GM19463 (cell line): ENCODE measurements around the gene TUBGCP3.

Source experiments
- ATAC-seq: cut with Tn5 transposase; IDR thresholded peaks from one replicate; pipeline ENCODE4 v1.9.1; 2021; ENCODE audit warnings: mild to moderate bottlenecking, moderate library complexity; ENCODE audit not compliant: unreplicated experiment

TUBGCP3 gene

GRCh38 chr13:112617754-112618375 lies 29.9 kb upstream of the TUBGCP3 start:
- ATAC-seq = no peak

GRCh38 chr13:112616586-112617362 lies 28.8 kb upstream of the TUBGCP3 start:
- ATAC-seq = peak; percentile 66

- no peak for ATAC-seq
Observed at GRCh38 chr13:112615391-112615790, 27.4 kb upstream of the TUBGCP3 start.

- no peak for ATAC-seq
Observed at GRCh38 chr13:112614835-112615234, 26.9 kb upstream of the TUBGCP3 start.

- no peak for ATAC-seq
Observed at GRCh38 chr13:112608212-112608611, 20.3 kb upstream of the TUBGCP3 start.

- peak; percentile 100 for ATAC-seq
Observed at GRCh38 chr13:112606109-112607001, 18.4 kb upstream of the TUBGCP3 start.

- ATAC-seq = no peak
Observed at GRCh38 chr13:112605531-112605990, 17.6 kb upstream of the TUBGCP3 start.

- ATAC-seq = no peak
Observed at GRCh38 chr13:112603641-112604225, 15.8 kb upstream of the TUBGCP3 start.

GRCh38 chr13:112602189-112602588 lies 14.2 kb upstream of the TUBGCP3 start:
- ATAC-seq = no peak

- no peak for ATAC-seq
Observed at GRCh38 chr13:112601371-112601770, 13.4 kb upstream of the TUBGCP3 start.

- no peak for ATAC-seq
Observed at GRCh38 chr13:112596235-112596634, 8.3 kb upstream of the TUBGCP3 start.

GRCh38 chr13:112592647-112593046 lies 4.7 kb upstream of the TUBGCP3 start:
- no peak for ATAC-seq

GRCh38 chr13:112592181-112592580 lies 4.2 kb upstream of the TUBGCP3 start:
- ATAC-seq = no peak

- ATAC-seq = no peak
Observed at GRCh38 chr13:112588490-112589297, 741 bp upstream of the TUBGCP3 start.

- peak; percentile 53 for ATAC-seq
Observed at GRCh38 chr13:112587212-112587763, 665 bp downstream of the TUBGCP3 start.

- ATAC-seq = no peak
Observed at GRCh38 chr13:112586334-112586960, 1.5 kb downstream of the TUBGCP3 start.

- peak; percentile 25 for ATAC-seq
Observed at GRCh38 chr13:112583592-112584277, 4.2 kb downstream of the TUBGCP3 start.

GRCh38 chr13:112582263-112582662 lies 5.7 kb downstream of the TUBGCP3 start:
- no peak for ATAC-seq

- no peak for ATAC-seq
Observed at GRCh38 chr13:112580912-112581311, 7.0 kb downstream of the TUBGCP3 start.
